NCI-H2029 (cell line): ENCODE data around the gene STYXL1.
A peak's percentile ranks its signal among the peaks of the same experiment; 100 is the strongest.
"Not testable (repeated sequence)": the region's sequence is repeated elsewhere in the genome, so short reads cannot be mapped to it uniquely, and the experiment has no call there.

Experiments used
- DNase-seq: peaks from one replicate; lab custom pipeline; 2025; lab: John Stamatoyannopoulos, UW

Gene STYXL1

DNA sequence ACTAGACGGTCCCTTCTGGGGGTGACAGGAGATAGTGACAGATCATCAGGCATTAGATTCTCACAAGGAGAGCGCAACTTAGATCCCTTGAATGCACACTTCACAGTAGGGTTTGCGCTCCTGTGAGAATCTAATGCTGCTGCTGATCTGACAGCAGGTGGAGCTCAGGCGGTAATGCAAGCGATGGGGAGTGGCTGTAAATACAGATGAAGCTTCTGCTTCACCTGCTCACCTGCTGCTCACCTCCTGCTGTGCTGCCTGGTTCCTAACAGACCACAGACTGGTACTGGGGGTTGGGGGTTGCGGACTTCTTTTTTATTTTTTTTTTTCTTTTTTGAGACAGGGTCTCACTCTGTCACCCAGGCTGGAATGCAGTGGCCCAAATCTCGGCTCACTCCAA lies 18.1 kb downstream of the STYXL1 start:
- DNase-seq, result not testable (repeated sequence)

DNA sequence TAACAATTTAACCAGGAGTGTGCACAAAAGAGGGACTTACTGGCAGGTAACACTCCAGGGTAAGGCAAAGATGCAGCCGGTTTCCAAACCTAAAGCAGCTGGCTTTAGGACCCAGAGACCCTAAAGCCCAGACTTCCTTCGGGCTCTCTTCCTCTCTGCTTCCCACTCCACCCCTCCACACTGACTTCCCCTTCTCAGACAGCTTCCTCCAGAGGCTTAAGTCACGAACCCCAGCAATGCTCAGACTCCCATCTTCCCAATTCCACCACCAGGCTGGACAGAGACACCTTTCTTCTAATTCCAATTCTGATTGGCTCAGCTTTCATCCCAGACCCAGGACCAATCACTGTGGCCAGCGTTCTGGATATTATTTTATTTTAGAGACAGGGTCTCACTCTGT lies 24.8 kb downstream of the STYXL1 start:
- no peak for DNase-seq

DNA sequence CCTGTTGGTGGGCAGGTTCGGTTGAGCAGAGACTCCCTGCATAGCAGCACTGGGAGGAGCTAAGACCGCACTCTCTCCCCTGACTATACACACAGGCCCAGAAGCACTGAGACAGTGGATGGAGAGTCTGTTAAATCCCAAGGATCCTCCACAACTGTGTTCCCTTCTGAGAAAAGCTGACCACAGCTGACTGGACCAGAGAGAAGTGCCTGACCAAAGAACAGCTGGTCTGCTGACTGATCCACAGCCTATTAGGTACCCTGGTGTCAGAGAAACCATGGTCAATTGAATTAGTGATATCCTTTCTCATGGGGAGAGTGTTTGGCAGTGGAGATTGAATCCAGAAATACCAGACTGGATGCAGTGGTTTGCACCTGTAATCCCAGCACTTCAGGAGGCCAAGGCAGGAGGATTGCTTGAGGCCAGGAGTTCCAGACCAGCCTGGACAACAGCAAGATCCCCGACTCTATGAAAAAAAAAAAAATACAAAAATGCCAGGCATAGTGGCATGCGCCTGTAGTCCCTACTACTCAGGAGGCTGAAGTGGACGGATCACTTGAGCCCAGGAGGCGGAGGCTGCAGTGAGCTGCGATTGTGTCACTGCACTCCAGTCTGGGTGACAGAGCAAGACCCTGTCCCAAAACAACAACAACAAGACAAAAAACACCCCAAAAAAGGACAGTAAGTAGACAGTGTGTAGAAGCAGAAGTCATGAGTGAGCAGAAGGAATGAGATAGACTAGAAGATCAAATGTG lies 25.6 kb downstream of the STYXL1 start:
- no peak for DNase-seq

DNA sequence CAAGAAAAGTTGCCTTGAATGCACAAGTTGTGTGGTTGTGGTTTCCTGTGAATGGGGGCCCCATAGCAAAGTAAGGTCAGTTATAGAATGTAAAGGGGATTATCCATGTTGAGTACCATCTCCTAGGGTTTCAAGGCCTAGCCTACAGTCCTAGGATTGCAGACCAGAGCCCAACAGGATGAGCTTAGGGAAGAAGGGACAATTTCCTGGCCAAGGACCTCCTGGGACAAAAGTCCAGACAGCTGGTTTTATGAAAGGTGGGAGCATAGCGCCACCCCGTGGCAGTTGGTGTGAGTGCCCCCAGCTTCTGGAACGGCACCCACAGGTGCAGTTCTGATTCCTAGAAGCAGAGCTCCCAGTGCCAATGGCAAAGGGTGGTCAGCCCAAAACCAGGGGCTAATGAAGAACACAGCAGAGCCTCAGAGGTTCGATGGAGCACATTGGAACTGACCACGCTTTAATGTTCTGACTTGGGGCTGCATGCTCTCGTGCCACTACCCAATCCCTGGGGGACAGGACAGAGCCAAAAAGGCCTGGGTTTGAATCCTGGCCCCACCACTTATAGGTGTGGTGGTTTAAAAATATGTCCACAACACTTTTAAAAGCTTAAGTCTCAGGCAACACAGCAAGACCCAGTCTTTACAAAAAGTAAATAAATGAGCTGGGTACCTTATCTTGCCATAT lies 27.6 kb downstream of the STYXL1 start:
- DNase-seq, result peak; percentile 33

DNA sequence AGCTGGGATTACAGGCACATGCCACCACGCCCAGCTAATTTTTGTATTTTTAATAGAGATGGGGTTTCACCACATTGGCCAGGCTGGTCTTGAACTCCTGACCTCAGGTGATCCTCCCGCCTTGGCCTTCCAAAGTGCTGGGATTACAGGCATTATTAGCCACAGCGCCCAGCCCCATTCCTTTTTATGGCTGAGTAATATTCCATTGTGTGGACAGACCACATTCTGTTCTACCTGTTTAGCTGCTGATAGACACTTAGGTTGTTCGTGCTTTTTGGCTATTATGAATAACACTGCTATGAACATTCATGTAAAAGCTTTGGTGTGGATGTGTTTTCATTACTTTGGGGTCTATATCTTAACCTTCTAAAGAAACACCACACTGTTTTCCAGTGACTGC lies 29.3 kb downstream of the STYXL1 start:
- DNase-seq, result not testable (repeated sequence)

DNA sequence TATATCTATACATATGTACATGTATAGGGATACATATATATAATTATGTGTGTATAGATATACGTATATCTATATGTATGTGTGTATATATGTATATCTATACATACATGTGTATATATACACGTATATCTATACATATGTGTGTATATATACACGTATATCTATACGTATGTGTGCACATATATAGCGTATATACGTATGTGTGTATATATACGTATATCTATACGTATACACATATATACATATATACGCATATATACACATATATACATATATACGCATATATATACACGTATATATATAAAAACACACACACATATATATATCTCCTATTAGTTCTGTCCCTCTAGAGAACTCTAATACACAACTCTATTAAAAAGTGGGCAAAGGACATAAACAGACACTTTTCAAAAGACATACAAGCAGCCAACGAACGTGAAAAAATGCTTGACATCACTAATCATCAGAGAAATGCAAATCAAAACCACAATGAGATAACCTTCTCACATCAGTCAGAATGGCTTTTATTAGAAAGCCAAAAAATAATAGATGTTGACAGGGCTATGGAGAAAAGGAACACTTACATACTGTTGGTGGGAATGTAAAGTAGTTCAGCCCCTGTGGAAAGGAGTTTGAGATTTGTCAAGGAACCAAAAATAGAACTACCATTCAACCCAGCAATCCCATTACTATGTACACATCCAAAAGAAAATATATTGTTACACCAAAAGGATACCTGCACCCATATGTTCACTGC lies 31.4 kb downstream of the STYXL1 start:
- DNase-seq, result no peak

DNA sequence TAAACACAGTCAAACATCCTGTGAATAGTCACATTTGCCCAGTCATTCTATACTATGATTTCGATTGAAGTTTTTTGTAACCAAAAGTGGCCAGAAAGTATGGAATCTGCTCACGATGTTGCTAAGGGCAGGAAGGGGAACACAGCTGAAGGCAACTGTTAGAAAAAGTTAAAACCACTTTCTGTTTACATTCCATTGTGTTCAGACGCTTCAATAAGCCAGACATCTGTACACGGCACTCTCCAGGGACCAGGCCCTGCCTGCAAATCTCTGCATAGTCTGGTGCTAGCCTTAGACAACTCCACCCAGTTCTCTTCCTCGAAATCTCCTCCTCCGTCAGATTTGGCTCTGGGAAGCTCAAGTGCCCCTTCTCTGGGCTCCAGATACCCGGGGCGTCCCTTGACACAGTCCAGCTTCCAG lies 36.3 kb downstream of the STYXL1 start:
- DNase-seq, result no peak

DNA sequence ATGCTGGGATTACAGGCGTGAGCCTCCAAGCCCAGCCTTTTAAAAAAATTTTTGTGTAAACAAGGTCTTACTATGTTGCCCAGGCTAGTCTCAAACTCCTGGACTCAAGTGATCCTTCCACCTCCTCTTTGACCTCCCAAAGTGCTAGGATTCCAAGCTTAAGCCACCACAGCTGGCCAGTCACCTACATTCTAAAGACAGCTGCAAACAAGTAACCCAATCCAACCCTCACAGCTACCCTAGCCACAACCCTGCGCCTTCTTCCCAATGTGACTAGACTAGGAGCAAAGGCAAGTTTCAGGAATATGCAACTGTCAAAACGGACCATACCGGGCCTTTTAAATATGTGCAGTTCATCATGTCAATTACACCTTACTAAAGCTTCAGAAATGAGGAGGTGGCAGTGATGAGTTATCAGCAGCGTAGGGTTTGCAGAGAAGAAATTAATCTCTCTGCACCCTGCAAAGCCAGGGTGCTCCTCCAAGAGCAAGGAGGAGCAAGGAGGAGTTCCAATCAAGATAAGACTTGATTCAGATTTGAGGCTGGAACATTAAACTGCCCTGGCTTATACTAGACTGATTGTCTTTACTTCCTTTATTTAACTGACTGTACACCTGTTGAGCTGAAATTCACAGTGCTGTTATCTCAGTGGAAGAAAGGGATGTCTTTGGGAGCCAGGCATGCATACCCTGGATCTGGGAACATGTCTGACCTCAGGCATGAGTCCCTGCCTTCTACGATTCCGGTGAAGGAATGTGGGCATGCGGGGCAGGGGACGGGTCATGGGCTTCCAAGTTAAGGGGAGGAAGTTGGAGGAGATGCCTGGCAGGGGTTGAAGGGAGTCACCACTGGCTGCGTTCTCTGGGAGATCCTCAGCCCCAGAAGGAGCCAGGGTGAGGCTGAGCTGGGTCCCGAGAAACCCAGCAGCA lies 37.9 kb downstream of the STYXL1 start:
- no peak for DNase-seq

DNA sequence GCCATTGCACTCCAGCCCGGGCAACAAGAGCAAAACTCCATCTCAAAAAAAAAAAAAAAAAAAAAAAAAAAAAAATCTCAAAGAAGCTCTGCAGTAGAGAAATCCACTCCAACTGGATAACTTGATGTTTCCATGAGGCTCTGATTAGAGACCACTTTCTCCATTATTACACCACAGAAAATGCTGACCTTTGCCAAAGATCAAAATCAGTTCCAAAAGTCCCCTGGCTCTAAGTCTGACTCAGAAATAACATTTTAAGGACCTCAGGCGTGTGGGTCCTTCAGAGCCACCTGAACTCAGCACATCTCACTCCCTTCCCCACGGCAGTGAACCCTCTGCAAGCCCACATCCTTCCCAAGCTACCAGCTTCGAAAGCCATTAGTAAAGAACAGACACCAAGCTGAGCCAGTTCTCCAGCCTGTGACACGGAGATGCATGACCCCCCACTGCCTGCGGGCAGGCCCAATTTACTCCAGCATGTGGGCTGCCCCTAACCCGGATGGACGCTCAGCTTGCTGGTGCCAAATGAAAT lies 39.6 kb downstream of the STYXL1 start:
- no peak for DNase-seq

DNA sequence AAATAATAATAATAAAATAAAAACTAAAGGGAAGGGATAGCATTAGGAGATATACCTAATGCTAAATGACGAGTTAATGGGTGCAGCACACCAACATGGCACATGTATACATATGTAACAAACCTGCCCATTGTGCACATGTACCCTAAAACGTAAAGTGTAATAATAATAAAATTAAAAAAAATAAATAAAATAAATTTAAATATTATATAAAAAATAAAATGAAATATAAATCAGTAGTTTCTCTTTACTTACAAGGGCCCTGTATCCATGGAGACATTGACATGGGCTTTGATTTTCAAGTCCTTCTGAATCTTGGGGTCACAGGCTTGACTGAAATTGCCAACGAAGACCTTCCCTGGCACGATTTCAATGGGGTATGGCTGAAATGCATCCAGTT lies 42.8 kb downstream of the STYXL1 start:
- not testable (repeated sequence) for DNase-seq

DNA sequence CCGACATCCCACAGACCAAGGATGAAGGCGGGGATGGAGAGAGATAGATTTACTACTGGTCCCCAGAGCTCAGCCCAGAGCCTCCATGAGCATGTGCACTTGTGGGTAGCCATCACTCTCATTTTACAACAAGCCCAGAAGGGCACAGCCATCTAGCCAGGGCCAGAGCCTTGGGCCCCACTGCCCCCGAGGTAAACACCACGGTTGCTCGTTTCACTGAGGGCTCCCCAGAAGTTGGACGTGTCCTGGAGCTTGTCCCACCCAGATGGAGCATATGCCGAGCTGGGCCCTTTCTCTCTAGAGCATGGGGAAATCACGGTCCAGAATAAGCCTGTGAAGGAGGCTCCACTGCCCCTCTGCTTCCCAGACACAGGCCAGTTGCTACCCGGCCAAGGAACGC lies 44.4 kb downstream of the STYXL1 start:
- no peak for DNase-seq

DNA sequence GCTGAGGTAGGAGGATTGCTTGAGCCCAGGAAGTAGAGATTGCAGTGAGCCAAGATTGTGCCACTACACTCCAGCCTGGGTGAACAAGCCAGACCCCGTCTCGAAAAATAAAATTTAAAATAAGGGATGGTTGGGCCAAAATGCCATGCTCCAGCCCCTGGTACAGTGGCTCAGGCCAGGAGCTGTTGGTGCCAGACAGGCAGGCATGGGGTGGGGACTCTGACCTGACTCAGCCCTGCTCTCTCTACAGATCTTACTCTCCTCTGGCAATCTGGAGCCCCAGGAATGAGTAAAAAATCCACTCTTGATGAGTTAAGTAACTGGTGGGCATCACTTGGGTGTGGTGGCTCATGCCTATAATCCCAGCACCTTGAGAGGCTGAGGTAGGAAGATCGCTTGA lies 45.0 kb downstream of the STYXL1 start:
- no peak for DNase-seq

DNA sequence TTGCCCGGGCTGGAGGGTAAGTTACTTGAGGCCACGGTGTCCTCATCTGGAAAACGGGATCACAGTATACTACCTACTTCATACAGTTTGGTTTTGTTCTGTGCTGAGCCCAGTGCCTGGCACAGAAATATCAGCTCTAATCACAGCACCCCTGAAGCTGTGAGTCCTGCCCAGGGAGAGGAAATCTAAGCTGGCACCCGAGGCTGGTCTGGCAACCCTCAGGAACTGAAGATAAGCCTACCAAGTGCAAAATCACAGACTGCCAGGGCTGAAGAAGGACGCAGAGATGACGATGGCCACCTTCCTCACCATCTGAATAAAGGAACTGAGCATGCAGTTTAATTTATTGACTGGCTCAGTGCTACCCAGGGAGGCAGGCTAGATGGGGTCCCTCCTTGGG lies 45.7 kb downstream of the STYXL1 start:
- DNase-seq, result no peak

DNA sequence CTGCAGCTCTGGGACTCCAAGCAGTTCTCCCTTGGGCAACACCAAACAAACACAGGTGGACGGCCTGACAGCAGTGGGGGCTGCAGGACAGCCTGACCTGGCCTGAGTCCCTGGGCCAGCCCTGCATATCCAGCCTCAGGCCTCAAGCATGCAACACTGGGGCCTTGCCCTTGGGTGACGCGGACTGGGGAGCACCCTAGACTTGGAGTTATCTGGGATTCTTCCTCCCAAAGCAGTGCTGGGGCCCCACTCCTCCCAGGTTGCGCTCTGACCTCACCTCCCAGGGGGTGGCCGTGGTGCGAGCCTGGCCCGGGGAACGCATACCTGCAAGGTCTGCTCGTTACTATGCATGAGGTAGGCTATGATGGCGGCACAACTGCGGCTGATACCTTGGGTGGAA lies 47.2 kb downstream of the STYXL1 start:
- no peak for DNase-seq

DNA sequence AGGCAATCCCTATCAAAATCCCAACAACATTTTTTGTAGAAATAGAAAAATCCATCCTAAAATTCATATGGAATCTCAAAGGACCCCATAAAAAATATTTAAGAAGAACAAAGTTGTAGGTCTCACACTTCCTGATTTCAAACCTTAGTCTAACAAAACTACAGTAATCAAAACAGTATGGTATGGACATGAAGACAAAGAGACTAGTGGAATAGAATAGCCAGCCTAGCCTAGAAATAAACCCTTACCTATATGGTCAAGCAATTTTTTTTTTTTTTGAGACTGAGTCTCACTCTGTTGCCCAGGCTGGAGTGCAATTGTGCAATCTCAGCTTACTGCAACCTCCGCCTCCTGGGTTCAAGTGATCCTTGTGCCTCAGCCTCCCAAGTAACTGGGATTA lies 49.8 kb downstream of the STYXL1 start:
- no peak for DNase-seq

DNA sequence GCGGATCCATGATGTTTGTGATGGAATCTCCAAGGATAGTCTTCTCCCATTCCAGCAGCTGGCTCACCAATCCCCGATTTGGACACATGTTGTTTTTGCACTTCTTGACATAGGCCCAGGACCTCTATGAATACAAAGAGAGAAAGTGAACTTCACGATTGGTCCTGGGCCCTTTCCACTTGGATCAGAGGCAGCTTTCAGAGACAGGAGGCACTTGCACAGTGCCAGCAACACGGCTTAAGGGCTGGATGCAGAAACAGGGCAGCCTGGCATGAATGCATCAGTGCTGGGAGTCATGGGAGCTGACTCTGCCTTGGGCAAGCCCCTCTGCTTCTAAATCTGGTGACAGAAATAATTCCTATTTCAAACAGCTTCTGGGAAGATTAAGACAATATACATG lies 51.3 kb downstream of the STYXL1 start:
- DNase-seq, result no peak

DNA sequence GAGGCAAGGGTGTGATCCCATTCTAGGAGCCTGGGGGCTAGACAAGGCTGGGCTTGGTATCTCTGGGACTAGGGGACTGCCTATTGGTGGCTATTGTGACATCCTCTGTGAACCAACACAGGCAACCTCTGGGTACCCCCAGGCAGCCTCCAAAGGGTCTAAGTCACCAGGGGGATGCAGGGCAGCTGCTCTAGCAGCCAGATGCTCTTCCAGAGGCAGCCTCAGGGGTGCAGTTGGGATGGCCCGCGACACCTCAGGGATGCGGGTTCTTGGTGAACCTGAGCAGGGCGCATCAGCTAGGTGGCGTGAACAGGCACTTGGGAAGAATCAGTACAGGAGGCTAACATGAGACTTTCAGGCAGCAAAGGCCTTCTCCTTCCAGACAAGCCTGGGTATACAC lies 51.8 kb downstream of the STYXL1 start:
- no peak for DNase-seq

DNA sequence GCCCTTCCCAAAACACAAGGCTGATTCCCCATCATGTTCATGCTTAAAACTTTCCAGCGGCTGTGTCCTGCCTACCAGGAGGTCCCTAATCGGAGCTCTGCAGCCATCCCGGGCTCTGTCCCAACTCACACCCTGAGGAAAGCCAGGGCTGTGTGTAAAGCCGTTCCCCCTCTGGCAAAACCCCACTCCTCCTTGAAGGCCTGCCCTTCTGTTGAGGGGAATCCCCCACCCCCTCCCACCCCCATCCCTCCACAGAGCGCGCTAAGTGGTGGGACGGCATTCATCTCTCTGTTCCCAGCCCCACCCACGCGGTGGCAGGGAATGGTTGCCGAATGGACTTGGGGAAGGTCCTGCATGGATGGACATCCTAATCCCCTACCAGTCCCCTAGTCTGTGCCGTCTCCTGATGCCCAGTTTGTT lies 52.7 kb downstream of the STYXL1 start:
- DNase-seq, result no peak

DNA sequence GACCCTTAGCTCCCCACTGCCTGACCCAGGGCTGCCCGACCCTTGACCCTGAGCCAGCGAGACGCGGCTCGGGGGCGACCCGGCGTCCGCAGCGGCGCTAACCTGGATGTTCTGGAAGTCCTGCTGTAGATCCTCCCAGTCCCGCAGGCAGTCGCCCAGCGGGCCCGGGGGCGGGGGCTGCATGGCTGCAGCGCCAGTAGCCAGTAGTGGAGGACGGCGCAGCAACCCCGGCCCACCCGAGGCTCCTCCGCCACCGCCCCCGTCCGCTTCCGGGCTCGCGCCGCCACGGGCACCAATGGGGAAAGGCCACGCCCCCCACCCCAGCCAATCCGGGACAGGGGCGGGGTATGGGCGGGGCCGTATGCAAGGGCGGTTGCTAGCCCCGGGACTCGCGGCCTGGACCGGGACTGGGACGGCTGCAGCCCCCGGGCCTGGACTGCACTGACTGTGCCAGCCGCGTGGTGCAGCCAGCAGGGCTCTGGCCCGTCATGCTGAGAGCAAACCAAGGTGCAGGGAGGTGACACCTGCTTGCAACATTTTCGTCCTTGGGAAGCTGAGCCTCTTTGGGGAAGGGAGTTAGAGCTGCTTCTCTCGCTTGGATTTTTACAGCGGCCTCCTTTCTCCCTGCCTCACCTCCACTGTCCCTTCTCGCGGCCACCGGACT lies 53.3 kb downstream of the STYXL1 start, which contains the start of gene TMEM120A:
TMEM120A (minus strand) TSS at position 208 of the 664 bp plus-strand sequence; CDS start at position 183, 25 bp downstream.
- DNase-seq, result peak; percentile 56

DNA sequence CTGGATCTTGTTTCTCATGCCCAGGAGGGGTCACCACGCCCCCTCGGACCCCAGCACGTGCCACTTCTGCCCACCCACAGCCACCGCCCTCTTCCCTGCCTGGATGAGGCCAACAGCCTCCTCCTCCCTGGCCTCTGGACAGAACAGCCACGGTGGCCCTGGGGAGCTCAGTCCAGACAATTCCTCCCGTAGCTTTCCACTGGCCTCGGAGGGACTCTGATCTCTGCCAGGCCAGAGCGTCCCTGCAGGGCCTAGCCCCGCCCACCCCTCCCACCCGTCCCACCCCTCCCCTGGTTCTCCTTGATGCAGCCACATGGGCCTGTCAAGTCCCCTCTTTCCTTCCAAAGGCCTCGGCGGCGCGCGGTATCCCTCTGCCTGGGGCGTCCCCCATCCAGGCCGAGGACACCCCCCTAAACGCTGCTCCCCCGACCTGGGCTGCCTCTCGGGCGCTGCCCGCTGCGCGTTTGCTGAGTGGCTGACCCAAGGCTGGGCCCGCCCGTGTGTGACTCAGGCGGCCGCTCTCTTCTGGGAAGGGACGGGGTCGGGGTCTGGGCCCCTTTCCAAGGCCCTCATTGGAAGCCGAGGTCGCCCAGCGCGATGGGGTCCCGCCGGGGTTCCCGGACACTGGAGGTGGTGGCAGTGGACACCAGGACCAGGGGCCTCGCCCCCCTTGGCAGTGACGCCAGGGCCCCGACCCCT lies 54.0 kb downstream of the STYXL1 start:
- no peak for DNase-seq
